Measurements from ENCODE around the gene NFYC. TPM values are rescaled to one million over a fixed set of nuclear protein-coding genes. Genes with fewer than 3 reads are reported as not detected.

NFYC gene
- total RNA-seq, 2 experiments from 2014 or later = 65.0 to 66.6 TPM

DNA sequence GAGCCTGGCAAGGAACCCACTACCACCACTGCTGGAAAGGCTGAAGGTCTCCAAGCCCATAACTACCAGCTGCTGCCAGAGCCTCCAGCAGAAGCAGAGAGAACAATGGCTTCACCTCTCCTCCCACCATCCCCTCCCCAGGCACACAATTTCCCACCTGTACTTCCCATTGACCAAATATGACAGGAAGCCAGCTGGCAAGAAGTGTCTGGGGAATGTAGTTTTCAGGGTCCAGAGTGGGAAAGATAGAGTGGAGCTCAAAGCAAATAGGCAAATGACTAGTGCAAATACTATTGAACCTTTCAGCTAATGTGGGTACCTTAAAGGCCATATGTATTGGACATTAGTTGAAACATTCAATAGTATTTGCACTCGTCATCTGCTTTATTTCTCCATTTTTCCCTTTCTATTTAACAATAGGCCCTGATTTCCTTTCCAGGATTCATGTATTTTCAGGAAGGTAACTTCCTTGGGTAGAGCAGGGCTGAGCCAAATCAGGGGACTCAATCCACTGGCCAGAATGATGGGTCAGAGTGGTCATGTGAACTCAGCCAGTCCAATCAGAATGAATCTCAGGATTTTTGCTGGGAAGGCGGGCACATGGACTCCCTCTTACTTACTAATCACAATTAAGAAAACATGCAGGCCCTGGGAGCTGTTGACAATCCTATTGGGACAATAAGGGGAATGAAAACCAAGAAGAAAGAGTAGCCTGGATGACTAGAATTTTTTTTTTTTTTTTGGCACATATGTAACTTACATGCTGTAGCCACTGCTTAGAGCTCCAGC is 12.1 kb upstream of the NFYC start:
- no peak for ATAC-seq (ENCODE audit: low read depth)
- Mint-ChIP-seq H3K4me1 (peaks cover 4% of the 10 kb centered on the region), H3K27ac (no peak overlapping the region), H3K36me3 (peaks cover 2% of the 10 kb centered on the region), H3K27me3 (peaks cover 4% of the 10 kb centered on the region), H3K9me3 (no peaks in the 10 kb centered on the region), H3K4me3 (no peak overlapping the region)
- no peak for DNase-seq
- POLR2A ChIA-PET = interaction anchor here (0.6 kb wide), 1 partner anchor 319 kb away, joined by 3 read pairs; no protein-coding TSS in a partner anchor

DNA sequence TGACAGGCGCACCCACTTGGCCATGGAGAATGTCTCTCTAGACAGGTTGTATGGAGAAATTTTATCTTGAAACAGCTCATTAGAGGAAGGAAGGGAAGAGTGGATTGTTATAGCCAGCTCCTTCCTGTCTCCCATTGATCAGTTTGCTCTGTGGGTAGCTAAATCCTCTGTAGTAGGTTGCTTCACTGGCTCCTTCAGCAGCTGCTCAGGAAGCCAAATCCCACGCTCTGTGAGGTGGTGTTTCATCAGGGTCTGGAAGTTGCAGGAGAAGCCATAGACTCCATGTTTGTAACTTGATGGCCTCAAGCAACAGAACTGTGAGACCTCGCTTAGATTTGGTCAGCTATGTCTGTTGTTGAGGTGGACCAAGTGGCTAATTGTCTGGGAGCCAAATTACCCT is 6.8 kb upstream of the NFYC start:
- ATAC-seq (ENCODE audit: low read depth) = no peak
- Mint-ChIP-seq H3K4me3 (no peak overlapping the region), H3K36me3 (peaks cover 26% of the 10 kb centered on the region), H3K4me1 (peaks cover 5% of the 10 kb centered on the region), H3K27me3 (no peaks in the 10 kb centered on the region), H3K9me3 (peaks cover 3% of the 10 kb centered on the region), H3K27ac (no peak overlapping the region)
- DNase-seq = no peak
- POLR2A ChIA-PET = interaction anchor here (1.0 kb wide), 1 partner anchor 9 kb away, joined by 3 read pairs; no protein-coding TSS in a partner anchor

DNA sequence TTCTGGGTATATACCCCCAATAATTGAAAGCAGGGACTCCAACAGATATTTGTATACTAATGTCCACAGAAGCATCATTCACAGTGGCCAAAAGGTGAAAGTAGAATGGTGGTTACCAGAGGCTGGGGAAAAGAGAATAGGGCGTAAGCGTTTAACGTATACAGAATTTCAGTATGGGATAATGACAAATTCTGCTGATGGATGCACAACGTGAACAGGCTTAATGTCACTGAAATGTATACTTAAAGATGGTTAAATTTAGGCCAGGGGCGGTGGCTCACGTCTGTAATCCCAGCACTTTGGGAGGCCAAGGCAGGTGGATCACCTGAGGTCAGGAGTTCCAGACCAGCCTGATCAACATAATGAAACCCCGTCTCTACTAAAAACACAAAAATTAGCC is 4.4 kb upstream of the NFYC start:
- H3K4me3 Mint-ChIP-seq = no peak overlapping the region
- DNase-seq (no peak), ATAC-seq (ENCODE audit: low read depth) (no peak)
- POLR2A ChIA-PET = no interaction called here
- peaks cover 14% of the 10 kb centered on the region for H3K4me1 Mint-ChIP-seq
- no peaks in the 10 kb centered on the region for H3K27me3 Mint-ChIP-seq
- H3K9me3 Mint-ChIP-seq = peaks cover 3% of the 10 kb centered on the region
- H3K36me3 Mint-ChIP-seq = peaks cover 34% of the 10 kb centered on the region
- no peak overlapping the region for H3K27ac Mint-ChIP-seq

DNA sequence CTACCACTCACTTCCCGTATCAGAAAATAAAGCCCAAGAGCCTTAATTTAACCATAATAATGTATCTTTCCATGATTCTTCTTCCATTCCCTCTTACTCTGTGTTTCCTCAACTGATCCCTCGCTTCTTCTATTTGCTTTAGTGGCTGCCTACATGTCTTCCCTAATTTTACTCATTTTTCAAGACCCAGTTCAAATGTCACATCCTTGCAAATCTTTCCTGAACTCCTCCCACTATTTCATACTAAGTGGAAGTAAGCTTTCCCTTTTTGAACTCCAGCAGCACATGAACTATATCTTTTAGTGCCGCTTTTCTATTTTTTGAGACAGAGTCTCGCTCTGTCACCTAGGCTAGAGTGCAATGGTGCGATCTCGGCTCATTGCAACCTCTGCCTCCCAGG is 3.8 kb upstream of the NFYC start:
- Mint-ChIP-seq H3K27ac (no peak overlapping the region), H3K4me3 (no peak overlapping the region), H3K36me3 (peaks cover 38% of the 10 kb centered on the region), H3K27me3 (no peaks in the 10 kb centered on the region), H3K9me3 (peaks cover 3% of the 10 kb centered on the region), H3K4me1 (peaks cover 17% of the 10 kb centered on the region)
- no peak for DNase-seq
- POLR2A ChIA-PET = no interaction called here
- ATAC-seq (ENCODE audit: low read depth) = no peak

DNA sequence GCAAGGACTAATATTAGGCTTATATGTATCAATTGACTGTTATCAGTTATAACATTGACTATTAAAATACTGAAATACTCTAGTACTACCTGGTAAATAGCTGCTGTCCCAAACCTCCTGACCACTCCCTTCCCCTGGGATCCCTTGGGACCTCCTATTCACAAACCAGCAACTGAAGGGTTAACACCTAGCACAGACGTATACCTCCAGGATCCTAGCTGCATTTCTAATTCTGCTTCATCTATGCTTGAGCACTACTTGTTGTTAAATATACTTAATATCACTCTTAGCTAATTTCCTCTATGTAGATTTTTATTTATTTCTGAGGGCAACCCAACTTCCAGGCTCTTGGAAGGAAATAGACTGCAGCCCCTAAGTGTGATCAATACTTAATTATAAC is 1.8 kb upstream of the NFYC start:
- POLR2A ChIA-PET = interaction anchor here (0.6 kb wide), 1 partner anchor 23 kb away, joined by 3 read pairs; no protein-coding TSS in a partner anchor
- H3K36me3 Mint-ChIP-seq = peaks cover 41% of the 10 kb centered on the region
- no peaks in the 10 kb centered on the region for H3K27me3 Mint-ChIP-seq
- H3K4me3 Mint-ChIP-seq = no peak overlapping the region
- DNase-seq (no peak), ATAC-seq (ENCODE audit: low read depth) (no peak)
- H3K4me1 Mint-ChIP-seq = peaks cover 34% of the 10 kb centered on the region
- no peak overlapping the region for H3K27ac Mint-ChIP-seq
- H3K9me3 Mint-ChIP-seq = peaks cover 3% of the 10 kb centered on the region

DNA sequence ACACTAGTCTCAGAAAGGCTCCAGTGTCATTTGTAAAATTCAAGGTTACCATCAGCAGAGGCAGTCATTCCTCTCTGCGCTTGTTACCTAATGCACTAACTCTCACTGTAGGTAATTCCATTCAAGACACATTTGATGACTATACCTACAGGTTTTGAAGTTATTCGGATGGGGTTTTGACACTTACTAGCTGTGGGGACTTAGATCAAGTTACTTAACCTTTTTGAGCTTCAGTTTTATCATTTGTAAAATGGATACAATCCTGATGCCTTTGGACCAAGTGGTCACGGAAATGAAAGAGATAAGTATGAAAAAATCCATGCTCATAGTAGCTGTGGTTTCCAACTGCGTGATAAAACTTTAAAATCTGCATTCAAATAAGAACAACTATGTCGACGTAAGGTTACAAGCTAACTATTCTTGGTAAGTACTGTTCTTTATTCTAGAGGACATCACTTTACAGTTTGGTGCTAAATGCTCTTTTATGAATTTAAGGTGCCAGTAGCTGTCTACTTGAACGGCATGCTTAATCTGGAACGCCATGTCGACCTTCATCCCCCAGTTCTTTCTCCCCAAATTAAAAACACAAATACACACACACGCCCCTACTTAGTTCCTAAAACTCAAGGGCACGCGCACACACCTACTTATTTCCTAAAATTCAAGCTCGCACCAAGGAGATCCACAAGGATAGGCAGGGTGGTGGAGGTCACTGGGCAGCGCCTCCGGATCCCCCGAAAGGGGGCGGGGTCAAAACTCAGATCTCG is 550 bp upstream of the NFYC start:
- POLR2A ChIA-PET = interaction anchor here (0.5 to 5.6 kb wide), 37 partner anchors 9 to 449 kb away, joined by 3 to 82 read pairs (median 5); partner anchors contain the start of genes CITED4, CTPS1, RIMS3 and ZNF684
- peaks cover 39% of the 10 kb centered on the region for H3K4me1 Mint-ChIP-seq
- peaks cover 3% of the 10 kb centered on the region for H3K9me3 Mint-ChIP-seq

DNA sequence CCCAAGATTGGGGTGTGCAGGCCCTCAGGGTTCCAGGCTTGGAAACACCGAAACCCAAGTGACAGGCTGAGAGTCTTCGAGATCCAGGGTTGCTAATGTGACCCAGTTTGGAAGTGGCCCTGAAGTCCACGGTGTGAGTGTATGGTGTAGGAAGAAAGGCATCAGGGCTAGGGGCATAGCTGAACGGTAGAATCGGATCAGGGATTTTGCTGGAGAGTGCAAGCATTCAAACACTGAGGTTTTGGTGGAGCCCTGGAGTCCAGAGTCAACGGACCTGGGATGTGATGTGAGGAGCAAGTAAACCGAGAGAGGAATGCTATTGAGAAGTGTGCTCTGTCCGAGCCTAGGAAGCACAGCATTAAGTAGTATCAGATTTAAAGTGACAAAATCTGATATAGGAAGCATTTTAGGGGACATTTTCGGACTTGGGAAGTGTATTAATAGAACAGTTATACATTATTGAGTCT is 958 bp downstream of the NFYC start:
- no peaks in the 10 kb centered on the region for H3K9me3 Mint-ChIP-seq
- no peaks in the 10 kb centered on the region for H3K27me3 Mint-ChIP-seq
- peak overlapping the region; percentile 97 for H3K4me3 Mint-ChIP-seq
- H3K27ac Mint-ChIP-seq = peak overlapping the region; percentile 98
- no peak for DNase-seq
- peak; percentile 8 for ATAC-seq (ENCODE audit: low read depth)
- peaks cover 37% of the 10 kb centered on the region for H3K36me3 Mint-ChIP-seq
- POLR2A ChIA-PET = interaction anchor here (0.6 to 5.6 kb wide), 19 partner anchors 10 to 239 kb away, joined by 3 to 82 read pairs (median 6); partner anchors contain the start of genes CITED4, RIMS3 and ZNF684
- peaks cover 53% of the 10 kb centered on the region for H3K4me1 Mint-ChIP-seq

More for the DNA sequence above, 550 bp upstream of the NFYC start:
- Mint-ChIP-seq H3K27ac (peak overlapping the region; percentile 98), H3K27me3 (no peaks in the 10 kb centered on the region), H3K4me3 (peak overlapping the region; percentile 97), H3K36me3 (peaks cover 31% of the 10 kb centered on the region)
- no peak for DNase-seq
- ATAC-seq (ENCODE audit: low read depth) = no peak

DNA sequence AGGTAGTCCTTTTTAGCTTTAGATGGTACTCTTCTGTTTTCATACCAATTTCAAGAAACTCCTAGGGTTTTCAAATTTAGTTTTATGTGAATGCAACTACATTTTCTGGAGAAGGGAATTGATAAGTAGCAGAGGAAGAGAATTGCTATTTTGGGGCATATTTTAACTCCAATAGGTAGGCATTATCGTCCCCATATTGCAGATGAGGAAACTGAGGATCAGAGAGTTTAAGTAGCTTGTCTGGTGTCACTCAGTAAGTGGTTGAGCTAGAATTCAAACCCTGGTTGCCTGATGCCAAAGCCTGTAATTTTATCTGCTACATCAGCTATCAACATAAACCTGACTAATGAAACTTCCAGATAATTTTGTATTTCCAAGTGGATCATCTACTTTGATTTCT is 1.9 kb downstream of the NFYC start:
- Mint-ChIP-seq H3K4me1 (peaks cover 52% of the 10 kb centered on the region), H3K27ac (peak overlapping the region; percentile 98), H3K27me3 (no peaks in the 10 kb centered on the region), H3K36me3 (peaks cover 36% of the 10 kb centered on the region), H3K4me3 (peak overlapping the region; percentile 97), H3K9me3 (no peaks in the 10 kb centered on the region)
- POLR2A ChIA-PET = interaction anchor here (0.8 to 5.6 kb wide), 6 partner anchors 9 to 169 kb away, joined by 3 to 82 read pairs (median 8); partner anchors contain the start of genes CITED4 and ZNF684
- no peak for ATAC-seq (ENCODE audit: low read depth)
- no peak for DNase-seq

DNA sequence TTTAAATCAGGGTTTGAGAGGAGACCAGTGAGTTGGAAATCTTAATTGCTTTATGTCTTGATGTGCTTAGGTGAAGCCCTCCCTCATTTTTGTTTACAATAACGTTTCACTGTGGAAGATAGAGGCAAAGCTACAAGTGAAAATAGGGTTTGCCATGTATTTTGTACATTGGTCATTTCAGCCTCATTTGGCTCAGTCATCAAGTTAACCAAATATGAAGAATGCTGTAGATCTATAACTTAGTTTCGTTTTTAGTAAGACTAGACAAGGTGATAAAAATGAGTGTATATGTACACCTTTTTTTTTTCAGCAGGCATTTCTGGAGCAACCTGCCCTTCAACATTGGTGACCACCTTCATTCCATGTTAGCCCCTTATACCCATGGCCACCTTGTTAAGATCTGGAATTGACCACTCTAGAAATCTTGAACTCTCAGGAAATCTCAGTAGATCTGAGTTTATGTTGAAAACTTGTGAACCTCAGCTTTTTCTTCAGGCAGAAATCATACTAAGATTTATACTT is 2.9 kb downstream of the NFYC start:
- Mint-ChIP-seq H3K36me3 (peaks cover 35% of the 10 kb centered on the region), H3K4me1 (peaks cover 62% of the 10 kb centered on the region), H3K4me3 (peak overlapping the region; percentile 97), H3K27me3 (no peaks in the 10 kb centered on the region), H3K9me3 (no peaks in the 10 kb centered on the region), H3K27ac (peak overlapping the region; percentile 98)
- ATAC-seq (ENCODE audit: low read depth) (no peak), DNase-seq (no peak)
- POLR2A ChIA-PET = interaction anchor here (0.5 to 5.6 kb wide), 3 partner anchors 10 to 80 kb away, joined by 3 to 82 read pairs (median 3); no protein-coding TSS in a partner anchor

DNA sequence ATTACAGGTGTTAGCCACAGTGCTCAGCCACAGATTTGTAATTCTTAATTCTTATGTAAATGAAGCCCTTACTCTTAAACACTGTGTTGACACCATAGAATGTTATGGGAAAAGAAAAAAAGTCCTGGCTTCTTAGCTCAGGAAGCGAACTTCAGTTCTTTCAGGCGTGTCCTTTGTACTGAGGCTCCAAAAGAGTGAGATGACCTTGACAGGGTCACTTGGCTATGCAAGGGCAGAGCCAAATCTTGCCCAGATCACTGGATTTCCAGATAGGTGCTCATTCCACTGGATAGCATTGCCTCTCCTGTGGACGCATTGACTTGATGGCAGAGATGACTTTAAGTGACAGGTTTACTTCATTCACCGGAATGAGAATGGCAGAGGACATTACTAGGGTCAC is 4.8 kb downstream of the NFYC start:
- H3K27me3 Mint-ChIP-seq = no peaks in the 10 kb centered on the region
- no peak for DNase-seq
- POLR2A ChIA-PET = interaction anchor here (0.6 kb wide), 1 partner anchor 510 kb away, joined by 4 read pairs; no protein-coding TSS in a partner anchor
- no peak for ATAC-seq (ENCODE audit: low read depth)
- H3K27ac Mint-ChIP-seq = no peak overlapping the region
- no peak overlapping the region for H3K4me3 Mint-ChIP-seq
- peaks cover 28% of the 10 kb centered on the region for H3K36me3 Mint-ChIP-seq
- H3K4me1 Mint-ChIP-seq = peaks cover 57% of the 10 kb centered on the region
- no peaks in the 10 kb centered on the region for H3K9me3 Mint-ChIP-seq

DNA sequence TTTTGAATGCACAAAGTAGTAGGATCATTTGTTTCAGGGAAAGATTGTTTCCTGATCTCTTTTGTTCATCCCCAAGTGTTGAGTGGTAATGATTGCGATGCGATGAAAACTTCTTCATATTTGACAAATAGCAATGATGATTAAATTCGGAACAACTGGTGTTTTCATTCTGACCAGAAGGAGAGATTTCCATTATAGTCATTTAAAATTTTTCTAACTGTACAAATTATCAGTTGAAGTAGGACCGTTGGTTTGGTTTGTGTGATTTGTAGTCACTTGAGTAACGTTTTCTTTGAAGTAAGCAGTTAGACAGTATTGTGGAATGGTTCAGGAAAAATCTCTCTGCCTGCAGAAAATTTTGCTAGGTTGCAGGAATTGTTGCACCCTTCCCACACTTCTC is 5.9 kb downstream of the NFYC start:
- H3K4me3 Mint-ChIP-seq = no peak overlapping the region
- peaks cover 61% of the 10 kb centered on the region for H3K4me1 Mint-ChIP-seq
- ATAC-seq (ENCODE audit: low read depth) (no peak), DNase-seq (no peak)
- no peak overlapping the region for H3K27ac Mint-ChIP-seq
- POLR2A ChIA-PET = no interaction called here
- no peaks in the 10 kb centered on the region for H3K9me3 Mint-ChIP-seq
- peaks cover 24% of the 10 kb centered on the region for H3K36me3 Mint-ChIP-seq
- H3K27me3 Mint-ChIP-seq = no peaks in the 10 kb centered on the region

DNA sequence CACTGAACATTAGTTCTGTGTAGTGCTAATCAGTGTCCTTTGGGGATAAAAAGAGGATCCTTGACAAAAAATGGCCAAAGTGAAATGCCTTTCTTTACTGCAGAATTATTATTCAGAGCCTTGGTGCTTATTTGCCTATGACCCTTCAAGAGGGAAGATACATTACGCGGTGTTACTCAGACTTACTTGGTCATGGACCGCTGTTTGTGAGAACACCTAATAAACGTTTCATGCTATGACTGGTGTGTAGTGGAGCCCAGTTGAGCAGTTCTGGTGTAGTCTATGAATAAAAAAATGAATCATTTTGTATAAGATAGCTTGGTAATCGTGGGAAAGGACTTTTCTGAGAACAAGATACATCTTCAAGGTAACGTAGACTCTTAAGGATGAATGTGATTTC is 8.3 kb downstream of the NFYC start:
- peaks cover 50% of the 10 kb centered on the region for H3K4me1 Mint-ChIP-seq
- DNase-seq (no peak), ATAC-seq (ENCODE audit: low read depth) (no peak)
- H3K4me3 Mint-ChIP-seq = no peak overlapping the region
- no peaks in the 10 kb centered on the region for H3K9me3 Mint-ChIP-seq
- no peaks in the 10 kb centered on the region for H3K27me3 Mint-ChIP-seq
- POLR2A ChIA-PET = interaction anchor here (5.9 kb wide), 1 partner anchor 8 kb away, joined by 43 read pairs; the partner anchor contains the start of gene NFYC
- H3K36me3 Mint-ChIP-seq = peaks cover 26% of the 10 kb centered on the region
- no peak overlapping the region for H3K27ac Mint-ChIP-seq

DNA sequence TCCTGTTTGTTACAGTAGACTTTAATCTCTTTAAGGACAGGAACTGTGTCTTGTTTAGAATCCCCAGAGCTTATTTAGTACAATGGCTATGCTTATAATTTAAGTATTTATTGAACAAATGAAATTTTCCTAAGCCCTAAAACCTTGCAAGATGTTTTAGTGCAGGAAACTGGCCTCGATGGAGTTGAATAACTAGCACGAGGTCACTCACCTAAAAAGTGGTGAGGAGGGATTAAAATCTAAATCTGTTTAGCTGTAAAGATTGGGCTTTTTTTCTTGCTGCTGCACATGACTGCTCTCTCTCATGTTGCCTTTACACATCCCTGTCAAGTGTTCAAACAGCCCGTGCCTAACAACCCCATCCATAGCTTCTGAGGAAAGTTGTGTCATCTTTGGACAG is 10.2 kb downstream of the NFYC start:
- DNase-seq (no peak), ATAC-seq (ENCODE audit: low read depth) (no peak)
- Mint-ChIP-seq H3K27me3 (no peaks in the 10 kb centered on the region), H3K9me3 (no peaks in the 10 kb centered on the region), H3K27ac (peak overlapping the region; percentile 36), H3K4me1 (peaks cover 42% of the 10 kb centered on the region), H3K36me3 (peaks cover 27% of the 10 kb centered on the region), H3K4me3 (no peak overlapping the region)
- POLR2A ChIA-PET = interaction anchor here (5.9 kb wide), 1 partner anchor 9 kb away, joined by 43 read pairs; the partner anchor contains the start of gene NFYC

Data from activated naive CD8-positive, alpha-beta T cell treated with anti-CD3 and anti-CD28 coated beads, Interleukin-2, amount 10 ng/mL, durations not matched to agents 7 days and 5 days (primary cell).